Measurements from ENCODE around the gene OPCML.

Gene OPCML

DNA sequence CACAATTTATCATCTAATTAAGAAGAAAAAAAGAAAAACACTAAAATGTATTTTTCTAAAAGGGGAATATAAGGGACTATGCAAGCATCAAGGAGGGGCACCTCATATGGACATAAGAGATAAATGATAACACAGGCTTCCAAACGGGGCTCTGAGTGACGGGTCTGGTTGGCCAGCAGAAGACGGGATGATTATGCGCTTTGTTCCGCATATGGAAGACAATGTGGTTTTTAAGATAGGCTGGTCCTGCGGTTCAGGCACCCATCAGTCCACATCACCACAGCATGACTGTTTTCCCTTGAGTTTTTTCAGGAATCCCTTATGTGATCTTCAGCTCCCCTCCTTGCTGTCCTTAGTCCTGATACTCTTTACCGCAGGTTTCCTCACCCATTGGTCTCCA, 404.6 kb downstream of the OPCML start:
- H3K4me1 Mint-ChIP-seq (ENCODE audit: low read depth): no peaks in the 10 kb centered on the region
- H3K27me3 Mint-ChIP-seq (ENCODE audit: low read depth): no peaks in the 10 kb centered on the region
- H3K27ac Mint-ChIP-seq: no peak overlapping the region
- H3K4me3 Mint-ChIP-seq: no peak overlapping the region
- no peaks in the 10 kb centered on the region for H3K9me3 Mint-ChIP-seq
- no peaks in the 10 kb centered on the region for H3K36me3 Mint-ChIP-seq (ENCODE audit: low read depth)

DNA sequence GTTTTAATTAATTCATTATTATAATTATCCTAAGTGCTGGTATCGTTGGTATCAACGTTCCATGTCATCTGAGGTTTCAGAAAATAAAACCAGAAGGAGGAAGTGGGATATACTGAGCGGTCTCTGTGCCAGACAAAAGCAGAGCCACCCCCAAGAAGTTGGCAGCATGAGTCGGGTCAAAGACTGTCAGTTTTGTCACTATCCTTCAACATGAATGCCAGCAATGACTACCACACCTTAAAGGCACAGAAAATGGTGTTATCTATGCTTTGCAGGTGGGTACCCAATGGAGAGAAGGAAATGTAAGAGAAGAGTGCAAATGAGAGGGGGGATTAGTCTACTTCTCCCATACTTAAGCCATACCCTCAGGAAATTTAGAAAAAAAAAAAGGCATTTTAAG, 408.5 kb downstream of the OPCML start:
- Mint-ChIP-seq H3K36me3 (ENCODE audit: low read depth) (no peaks in the 10 kb centered on the region), H3K27ac (no peak overlapping the region), H3K4me3 (no peak overlapping the region), H3K9me3 (no peaks in the 10 kb centered on the region), H3K27me3 (ENCODE audit: low read depth) (no peaks in the 10 kb centered on the region), H3K4me1 (ENCODE audit: low read depth) (no peaks in the 10 kb centered on the region)

DNA sequence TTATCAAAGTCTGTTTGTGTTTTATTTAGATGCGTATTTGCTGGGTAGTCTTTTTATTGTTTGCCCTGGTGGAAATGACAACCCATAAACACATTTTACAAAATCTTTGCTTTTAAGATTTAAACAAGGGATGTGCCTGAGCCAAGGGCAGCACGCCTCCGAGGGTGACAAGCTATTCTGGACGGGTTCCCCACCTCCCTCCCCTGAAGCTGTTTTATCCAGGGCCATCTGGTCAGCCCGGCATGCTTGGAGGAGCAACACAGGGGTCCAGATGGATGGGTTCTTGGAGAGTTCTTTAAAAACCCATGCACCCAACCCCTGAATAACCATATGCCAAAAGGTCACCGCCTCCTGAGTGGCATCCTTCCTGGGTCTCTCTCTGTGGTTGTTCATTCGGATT, 408.9 kb downstream of the OPCML start:
- H3K27ac Mint-ChIP-seq: no peak overlapping the region
- no peaks in the 10 kb centered on the region for H3K4me1 Mint-ChIP-seq (ENCODE audit: low read depth)
- no peaks in the 10 kb centered on the region for H3K36me3 Mint-ChIP-seq (ENCODE audit: low read depth)
- no peaks in the 10 kb centered on the region for H3K27me3 Mint-ChIP-seq (ENCODE audit: low read depth)
- no peak overlapping the region for H3K4me3 Mint-ChIP-seq
- H3K9me3 Mint-ChIP-seq: no peaks in the 10 kb centered on the region

DNA sequence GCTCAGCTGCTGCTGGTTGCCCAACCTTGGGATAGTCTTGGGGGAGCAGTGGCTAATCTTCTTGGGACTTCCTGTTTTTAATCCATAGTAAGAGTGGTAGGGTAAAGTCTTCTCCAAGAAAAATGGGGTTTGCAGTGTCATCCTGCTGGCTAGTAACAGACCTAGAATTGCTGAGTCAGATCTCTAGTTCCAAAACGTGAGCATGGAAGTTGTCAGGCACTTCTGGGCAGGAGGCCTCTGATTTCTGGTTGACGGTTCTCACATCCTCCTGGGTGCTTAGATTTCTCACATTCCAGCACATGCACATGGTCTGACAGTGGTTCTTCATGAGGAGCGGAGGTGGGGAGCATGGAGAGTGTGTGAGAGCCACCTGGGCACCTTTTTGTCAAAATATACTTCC, 410.0 kb downstream of the OPCML start:
- H3K27ac Mint-ChIP-seq: no peak overlapping the region
- no peaks in the 10 kb centered on the region for H3K36me3 Mint-ChIP-seq (ENCODE audit: low read depth)
- H3K27me3 Mint-ChIP-seq (ENCODE audit: low read depth): no peaks in the 10 kb centered on the region
- H3K4me1 Mint-ChIP-seq (ENCODE audit: low read depth): no peaks in the 10 kb centered on the region
- H3K4me3 Mint-ChIP-seq: no peak overlapping the region
- no peaks in the 10 kb centered on the region for H3K9me3 Mint-ChIP-seq

DNA sequence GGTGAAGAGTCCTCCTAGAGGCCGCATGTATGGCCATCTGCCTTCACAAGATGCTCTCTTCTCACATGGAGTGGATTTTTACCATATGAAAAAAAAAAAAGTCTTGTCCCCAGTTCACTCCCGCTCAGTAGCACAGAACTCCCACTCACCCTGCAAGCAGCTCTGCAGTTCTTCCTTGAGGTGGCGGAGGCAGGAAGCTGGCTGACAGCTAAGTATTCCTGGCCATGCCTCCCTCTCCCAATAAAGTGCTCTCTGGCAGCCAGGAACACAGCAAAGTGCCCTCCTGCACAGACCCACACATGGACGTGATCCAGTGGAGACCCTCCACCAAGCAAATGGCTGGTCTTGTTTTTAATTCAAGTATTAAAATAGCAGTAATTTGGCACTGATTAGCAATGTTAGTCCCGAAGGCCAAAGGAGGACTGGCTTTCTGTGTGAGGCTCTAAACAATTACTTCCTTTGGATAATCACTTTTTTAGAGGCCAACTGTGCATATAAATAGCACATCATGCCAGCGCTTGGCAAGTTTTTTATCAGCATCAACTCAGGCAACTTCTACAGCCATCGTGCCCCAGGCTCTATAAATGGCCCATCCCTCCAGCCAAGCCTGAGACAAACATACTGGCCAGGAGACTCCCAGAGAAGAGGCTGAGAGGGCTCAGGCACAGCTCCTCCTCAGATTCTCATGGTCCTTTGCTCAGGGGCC, 413.6 kb downstream of the OPCML start:
- Mint-ChIP-seq H3K36me3 (ENCODE audit: low read depth) (no peaks in the 10 kb centered on the region), H3K4me3 (no peak overlapping the region), H3K9me3 (no peaks in the 10 kb centered on the region), H3K27me3 (ENCODE audit: low read depth) (no peaks in the 10 kb centered on the region), H3K27ac (no peak overlapping the region), H3K4me1 (ENCODE audit: low read depth) (no peaks in the 10 kb centered on the region)

DNA sequence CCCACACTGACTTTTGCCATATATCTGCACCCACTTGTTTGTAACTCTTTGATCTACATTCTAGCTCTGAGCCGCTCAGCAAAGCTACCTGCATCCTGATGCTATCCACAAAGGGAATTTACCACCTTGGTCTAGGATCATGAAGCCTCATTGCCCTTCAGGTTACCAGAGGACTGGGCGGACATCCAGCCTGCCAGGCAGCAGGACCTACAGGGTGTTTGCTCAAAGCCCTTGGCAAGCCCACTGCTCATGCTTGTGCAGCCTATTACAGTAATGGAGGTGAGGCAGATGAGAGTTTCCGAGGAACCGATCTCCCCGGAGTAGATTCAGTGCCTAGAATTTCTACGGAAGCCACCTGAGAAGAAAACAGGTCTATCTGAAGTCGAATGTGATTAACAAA, 417.2 kb downstream of the OPCML start:
- Mint-ChIP-seq H3K9me3 (no peaks in the 10 kb centered on the region), H3K27me3 (ENCODE audit: low read depth) (no peaks in the 10 kb centered on the region), H3K36me3 (ENCODE audit: low read depth) (no peaks in the 10 kb centered on the region), H3K27ac (no peak overlapping the region), H3K4me3 (no peak overlapping the region), H3K4me1 (ENCODE audit: low read depth) (no peaks in the 10 kb centered on the region)

DNA sequence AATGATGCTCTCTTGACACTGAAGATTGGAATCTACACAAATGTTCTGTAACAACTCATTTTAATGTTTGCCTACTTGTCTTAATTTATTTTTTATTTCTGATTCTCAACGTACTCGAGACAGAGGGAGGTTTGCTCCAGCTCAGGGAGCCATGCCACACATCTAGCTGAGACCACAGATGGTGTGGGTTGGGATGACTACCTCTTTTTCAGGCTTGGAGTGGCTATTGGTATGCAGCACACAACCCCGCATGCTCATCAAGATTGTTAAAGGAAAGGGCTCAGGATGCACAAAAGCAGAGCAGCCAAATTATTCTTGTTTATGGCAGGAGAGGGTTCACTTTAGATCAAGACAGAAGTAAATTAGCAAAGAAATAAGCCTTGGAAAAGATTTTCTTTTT, 424.5 kb downstream of the OPCML start:
- Mint-ChIP-seq H3K27me3 (ENCODE audit: low read depth) (no peaks in the 10 kb centered on the region), H3K36me3 (ENCODE audit: low read depth) (no peaks in the 10 kb centered on the region), H3K27ac (no peak overlapping the region), H3K4me3 (no peak overlapping the region), H3K4me1 (ENCODE audit: low read depth) (no peaks in the 10 kb centered on the region), H3K9me3 (no peaks in the 10 kb centered on the region)

DNA sequence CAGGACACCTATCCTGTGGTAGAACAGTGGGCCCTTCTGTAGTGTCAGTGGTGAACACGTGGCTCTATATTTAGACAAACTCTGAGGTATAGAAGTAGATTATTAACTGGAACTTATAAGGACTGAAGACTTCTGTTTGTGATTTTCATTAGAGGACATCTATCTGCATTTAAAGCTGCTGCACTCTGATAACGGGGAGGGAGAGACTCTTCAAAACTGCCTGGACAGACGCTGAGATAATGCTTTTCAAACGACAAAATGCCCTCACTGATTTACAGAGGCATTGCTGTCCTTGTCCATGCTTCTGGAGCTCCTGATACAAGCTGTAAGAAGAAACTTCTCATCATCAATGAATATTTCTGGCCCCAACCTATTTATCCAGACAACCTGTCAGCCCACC, 425.2 kb downstream of the OPCML start:
- Mint-ChIP-seq H3K4me3 (no peak overlapping the region), H3K4me1 (ENCODE audit: low read depth) (no peaks in the 10 kb centered on the region), H3K36me3 (ENCODE audit: low read depth) (no peaks in the 10 kb centered on the region), H3K27ac (no peak overlapping the region), H3K27me3 (ENCODE audit: low read depth) (no peaks in the 10 kb centered on the region), H3K9me3 (no peaks in the 10 kb centered on the region)

DNA sequence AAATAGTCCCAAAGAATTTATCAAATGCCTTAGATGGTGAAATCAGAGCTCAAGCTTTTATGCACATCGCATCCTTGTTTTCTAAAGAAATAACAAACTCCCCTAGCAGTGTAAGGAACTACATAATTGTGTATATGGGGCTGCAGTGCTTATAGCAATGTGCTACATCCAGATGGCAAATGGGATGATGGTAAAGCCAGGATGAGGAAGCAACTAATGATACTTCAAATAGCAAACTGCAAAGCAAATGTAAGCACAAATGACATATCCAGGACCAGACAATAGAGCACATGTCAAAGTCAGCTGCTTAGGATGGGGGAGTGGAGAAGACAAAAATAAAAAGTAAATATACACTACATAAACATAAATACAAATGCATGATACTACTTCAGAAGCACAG, 425.9 kb downstream of the OPCML start:
- Mint-ChIP-seq H3K36me3 (ENCODE audit: low read depth) (no peaks in the 10 kb centered on the region), H3K4me1 (ENCODE audit: low read depth) (no peaks in the 10 kb centered on the region), H3K4me3 (no peak overlapping the region), H3K27me3 (ENCODE audit: low read depth) (no peaks in the 10 kb centered on the region), H3K9me3 (no peaks in the 10 kb centered on the region), H3K27ac (no peak overlapping the region)

DNA sequence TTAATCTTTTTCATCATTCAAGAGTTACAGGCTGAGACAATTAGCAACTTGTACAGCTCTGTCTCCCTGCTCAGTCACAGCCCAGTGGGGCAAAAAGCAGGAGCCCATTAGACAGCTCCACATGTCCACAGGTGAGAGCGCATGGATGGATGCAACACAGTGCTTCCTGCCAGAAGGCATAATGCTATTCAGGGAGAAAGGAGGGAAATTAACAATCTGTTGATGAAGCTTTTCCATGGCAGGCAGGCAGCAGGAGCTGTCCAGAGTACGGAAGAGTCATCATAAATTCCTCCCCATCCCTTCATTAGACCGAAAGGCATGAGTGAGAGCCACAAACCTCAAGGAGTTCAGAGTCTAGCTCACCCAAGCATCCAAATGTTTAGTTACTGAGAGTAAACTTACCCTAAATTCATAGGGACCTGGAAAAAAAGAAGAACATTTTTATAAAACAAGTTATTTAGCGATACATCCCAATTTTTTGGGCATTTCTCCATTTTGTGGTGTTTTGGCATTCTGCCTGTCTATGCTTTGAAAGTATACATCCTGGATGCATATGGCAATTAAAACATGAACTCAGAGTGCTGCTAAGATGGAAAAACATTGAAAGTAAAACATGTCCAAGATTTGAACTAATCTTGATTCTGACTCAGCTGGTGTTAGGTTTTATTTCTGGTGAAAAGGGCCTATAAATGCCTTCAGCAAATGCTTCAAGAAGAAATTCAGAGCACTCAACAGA, 428.1 kb downstream of the OPCML start:
- no peaks in the 10 kb centered on the region for H3K4me1 Mint-ChIP-seq (ENCODE audit: low read depth)
- no peaks in the 10 kb centered on the region for H3K27me3 Mint-ChIP-seq (ENCODE audit: low read depth)
- H3K9me3 Mint-ChIP-seq: no peaks in the 10 kb centered on the region
- H3K27ac Mint-ChIP-seq: no peak overlapping the region
- no peaks in the 10 kb centered on the region for H3K36me3 Mint-ChIP-seq (ENCODE audit: low read depth)
- no peak overlapping the region for H3K4me3 Mint-ChIP-seq

DNA sequence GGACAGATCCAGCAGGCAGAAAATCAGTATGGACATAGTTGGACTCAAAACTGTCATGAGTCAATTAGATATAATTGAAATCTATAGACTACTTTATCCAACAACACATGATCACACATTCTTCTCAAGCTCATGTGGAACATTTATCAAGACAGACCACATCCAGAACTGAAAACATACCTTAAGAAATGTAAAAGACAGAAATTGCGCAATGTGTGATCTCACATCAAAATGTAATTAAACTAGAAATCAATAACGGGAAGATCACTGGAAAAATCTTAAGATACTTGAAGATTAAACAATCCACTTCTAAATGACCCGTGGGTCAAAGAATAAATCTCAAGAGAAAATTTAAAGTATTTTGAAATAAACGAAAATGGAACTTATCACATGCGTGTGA, 435.3 kb downstream of the OPCML start:
- H3K4me3 Mint-ChIP-seq: no peak overlapping the region
- H3K27ac Mint-ChIP-seq: no peak overlapping the region
- H3K27me3 Mint-ChIP-seq (ENCODE audit: low read depth): no peaks in the 10 kb centered on the region
- no peaks in the 10 kb centered on the region for H3K4me1 Mint-ChIP-seq (ENCODE audit: low read depth)
- no peaks in the 10 kb centered on the region for H3K9me3 Mint-ChIP-seq
- H3K36me3 Mint-ChIP-seq (ENCODE audit: low read depth): no peaks in the 10 kb centered on the region

DNA sequence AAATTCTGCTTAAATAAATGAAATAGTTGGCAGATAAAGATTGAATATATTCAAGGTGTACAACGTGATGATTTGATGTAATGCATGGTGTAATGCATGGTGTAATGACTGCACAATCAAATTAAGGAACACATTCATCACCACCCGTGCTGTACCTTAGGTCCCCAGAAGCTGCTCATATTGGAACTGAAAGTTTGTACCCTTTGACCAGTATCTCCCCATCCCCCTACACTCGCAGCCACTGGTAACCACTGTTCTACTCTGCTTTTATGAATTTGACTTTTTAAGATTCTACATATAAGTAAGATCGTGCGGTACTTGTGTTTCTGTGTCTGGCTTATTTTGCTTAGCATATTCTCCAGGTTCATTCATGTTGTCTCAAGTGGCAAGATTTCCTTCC, 445.8 kb downstream of the OPCML start:
- no peaks in the 10 kb centered on the region for H3K4me1 Mint-ChIP-seq (ENCODE audit: low read depth)
- no peaks in the 10 kb centered on the region for H3K9me3 Mint-ChIP-seq
- H3K36me3 Mint-ChIP-seq (ENCODE audit: low read depth): no peaks in the 10 kb centered on the region
- H3K27me3 Mint-ChIP-seq (ENCODE audit: low read depth): peaks cover 27% of the 10 kb centered on the region
- H3K27ac Mint-ChIP-seq: no peak overlapping the region
- no peak overlapping the region for H3K4me3 Mint-ChIP-seq

DNA sequence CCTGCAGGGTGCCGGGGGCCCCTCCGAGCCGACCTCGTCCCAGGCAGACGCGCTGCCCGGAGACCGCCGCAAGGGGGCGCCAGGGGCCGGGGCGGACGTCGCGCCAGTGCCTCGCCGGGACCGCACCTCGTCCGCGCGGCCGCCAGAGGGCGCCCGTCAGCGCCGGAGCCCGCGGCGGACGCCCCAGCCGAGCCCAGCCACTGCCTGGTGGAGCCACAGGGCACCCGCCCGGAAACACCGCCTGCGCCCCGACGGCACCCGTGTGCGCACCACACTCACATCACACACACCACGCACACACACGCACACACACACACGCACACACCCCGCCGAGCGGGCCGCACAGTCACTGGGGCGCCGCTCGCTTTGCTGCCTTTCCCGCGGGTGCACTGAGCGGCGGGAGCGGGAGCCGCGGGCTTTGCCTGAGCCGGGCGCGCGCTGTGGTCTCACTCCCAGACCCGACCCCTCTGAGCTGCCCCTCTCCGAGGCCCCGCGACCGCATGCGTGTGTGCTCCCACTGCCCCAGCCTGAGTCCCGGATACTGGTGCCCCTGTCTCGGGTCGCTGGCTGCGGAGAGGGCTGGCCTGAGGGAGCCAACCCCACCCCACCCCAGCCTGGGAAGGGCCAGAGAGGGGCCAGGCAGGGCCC, 449.3 kb downstream of the OPCML start:
- H3K27me3 Mint-ChIP-seq (ENCODE audit: low read depth): peaks cover 31% of the 10 kb centered on the region
- no peaks in the 10 kb centered on the region for H3K36me3 Mint-ChIP-seq (ENCODE audit: low read depth)
- no peaks in the 10 kb centered on the region for H3K4me1 Mint-ChIP-seq (ENCODE audit: low read depth)
- H3K27ac Mint-ChIP-seq: no peak overlapping the region
- H3K4me3 Mint-ChIP-seq: no peak overlapping the region
- H3K9me3 Mint-ChIP-seq: no peaks in the 10 kb centered on the region

DNA sequence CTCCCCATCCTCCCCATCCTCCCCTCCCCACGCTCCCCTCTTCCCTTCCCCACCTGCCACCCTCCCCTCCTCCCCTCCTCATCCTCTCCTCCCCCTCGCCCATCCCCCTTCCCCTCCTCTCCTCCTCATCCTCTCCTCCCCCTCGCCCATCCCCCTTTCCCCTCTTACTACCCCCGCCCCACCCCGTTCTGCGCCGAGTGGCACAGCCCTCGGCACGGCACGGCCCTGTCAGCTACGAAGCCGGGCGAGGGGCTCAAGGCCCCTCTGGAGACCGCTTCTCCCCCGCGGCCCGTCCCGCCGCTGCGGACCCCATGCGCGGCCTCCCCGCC, 449.9 kb downstream of the OPCML start:
- H3K4me1 Mint-ChIP-seq (ENCODE audit: low read depth): no peaks in the 10 kb centered on the region
- H3K27ac Mint-ChIP-seq: no peak overlapping the region
- H3K36me3 Mint-ChIP-seq (ENCODE audit: low read depth): no peaks in the 10 kb centered on the region
- peaks cover 31% of the 10 kb centered on the region for H3K27me3 Mint-ChIP-seq (ENCODE audit: low read depth)
- H3K9me3 Mint-ChIP-seq: no peaks in the 10 kb centered on the region
- H3K4me3 Mint-ChIP-seq: no peak overlapping the region

DNA sequence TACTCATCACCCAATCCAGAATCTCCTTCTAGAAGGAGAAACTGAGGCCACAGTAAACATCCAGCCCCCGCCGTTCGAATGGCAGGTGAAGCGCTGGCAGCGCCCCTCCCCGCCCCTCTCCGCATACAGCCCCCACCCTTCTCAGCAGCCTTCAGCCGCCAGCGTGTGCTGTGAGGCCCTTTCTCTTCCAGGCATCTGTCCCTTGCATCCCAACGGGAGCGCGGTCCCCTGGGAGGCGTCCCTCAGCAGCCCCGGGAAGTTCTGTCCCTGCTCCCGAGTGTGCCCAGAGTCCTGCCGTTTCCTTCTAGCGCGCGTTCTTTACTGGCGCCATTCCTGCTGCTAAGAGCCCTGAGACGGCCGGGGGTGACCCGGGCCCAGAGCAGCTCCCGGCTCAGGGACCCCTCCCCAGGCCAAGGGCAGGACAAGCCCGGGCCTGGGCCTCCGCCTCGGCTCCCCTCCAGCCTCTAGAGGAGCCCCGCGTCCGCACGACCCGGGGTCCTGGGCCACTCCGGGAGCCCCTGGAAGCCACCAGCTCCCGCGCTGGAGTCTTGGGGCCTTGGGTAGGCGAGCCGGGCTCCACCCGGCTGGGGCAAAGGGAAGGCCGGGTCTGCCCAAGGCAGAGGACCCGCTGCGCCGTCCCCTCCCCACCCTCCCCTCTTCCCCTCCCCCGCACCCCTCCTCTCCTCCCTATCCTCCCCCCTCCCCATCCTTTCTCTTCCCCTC, 450.4 kb downstream of the OPCML start:
- Mint-ChIP-seq H3K36me3 (ENCODE audit: low read depth) (no peaks in the 10 kb centered on the region), H3K27me3 (ENCODE audit: low read depth) (peaks cover 31% of the 10 kb centered on the region), H3K9me3 (no peaks in the 10 kb centered on the region), H3K27ac (no peak overlapping the region), H3K4me1 (ENCODE audit: low read depth) (no peaks in the 10 kb centered on the region), H3K4me3 (no peak overlapping the region)

All from T-helper 1 cell treated with Interleukin-12 subunit alpha and Interleukin-12 subunit beta and Interleukin-4 antibody, amounts not matched to agents 30 μg/mL and 1 μg/mL, for 36 hours (primary cell).